Measurements from ENCODE around the gene SPATS2. TPM values are rescaled to one million over a fixed set of nuclear protein-coding genes. Genes with fewer than 3 reads are reported as not detected.

SPATS2 gene
- total RNA-seq, 1 experiment from 2014 or later = 74.2 TPM

DNA sequence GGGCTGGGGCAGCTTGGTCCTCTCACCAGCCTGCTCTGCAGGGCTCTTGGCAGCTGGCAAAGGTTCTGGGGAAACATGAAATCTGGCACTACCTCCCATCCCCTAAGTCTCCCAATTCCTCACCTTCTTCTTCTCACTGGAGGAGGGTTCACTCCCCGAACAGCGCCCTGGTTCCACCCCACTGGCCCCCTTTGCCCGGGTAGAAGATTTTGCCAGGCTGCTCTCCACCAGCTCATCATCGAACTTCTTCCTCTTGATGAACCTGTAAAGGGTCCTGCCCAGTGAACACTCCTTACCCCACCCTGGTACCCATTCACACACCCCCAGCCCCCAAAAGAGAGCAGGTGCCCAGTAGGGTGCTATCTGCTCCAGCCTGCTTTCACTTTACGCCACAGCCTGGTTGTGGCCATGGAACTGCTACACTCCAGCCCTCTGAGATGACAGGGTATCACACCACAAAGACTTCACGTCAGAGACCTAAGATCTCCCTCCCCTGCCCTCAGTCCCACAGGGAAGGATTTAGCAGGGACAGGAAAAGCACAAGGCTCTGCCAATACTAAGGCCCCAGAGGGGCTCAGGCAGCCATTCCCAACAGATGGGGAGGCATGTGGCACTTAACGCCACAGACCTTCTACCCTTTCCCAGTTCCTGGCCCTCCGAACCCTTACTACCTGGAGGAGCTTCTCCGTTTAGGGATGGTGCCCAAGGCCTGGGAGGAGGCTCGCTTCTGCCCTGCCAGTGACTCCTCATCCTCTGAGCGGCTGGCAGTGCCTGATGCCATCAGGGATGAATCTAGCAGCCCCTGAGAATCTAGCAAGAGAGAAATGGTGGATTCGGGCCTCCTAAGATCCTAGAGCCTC lies 198.4 kb downstream of the SPATS2 start:
- intact Hi-C loops (cut with micrococcal nuclease) = loop anchor here (5.0 kb wide), 1 partner anchor 208 kb away; no protein-coding TSS in a partner anchor
- TF ChIP-seq, protein P1, sequence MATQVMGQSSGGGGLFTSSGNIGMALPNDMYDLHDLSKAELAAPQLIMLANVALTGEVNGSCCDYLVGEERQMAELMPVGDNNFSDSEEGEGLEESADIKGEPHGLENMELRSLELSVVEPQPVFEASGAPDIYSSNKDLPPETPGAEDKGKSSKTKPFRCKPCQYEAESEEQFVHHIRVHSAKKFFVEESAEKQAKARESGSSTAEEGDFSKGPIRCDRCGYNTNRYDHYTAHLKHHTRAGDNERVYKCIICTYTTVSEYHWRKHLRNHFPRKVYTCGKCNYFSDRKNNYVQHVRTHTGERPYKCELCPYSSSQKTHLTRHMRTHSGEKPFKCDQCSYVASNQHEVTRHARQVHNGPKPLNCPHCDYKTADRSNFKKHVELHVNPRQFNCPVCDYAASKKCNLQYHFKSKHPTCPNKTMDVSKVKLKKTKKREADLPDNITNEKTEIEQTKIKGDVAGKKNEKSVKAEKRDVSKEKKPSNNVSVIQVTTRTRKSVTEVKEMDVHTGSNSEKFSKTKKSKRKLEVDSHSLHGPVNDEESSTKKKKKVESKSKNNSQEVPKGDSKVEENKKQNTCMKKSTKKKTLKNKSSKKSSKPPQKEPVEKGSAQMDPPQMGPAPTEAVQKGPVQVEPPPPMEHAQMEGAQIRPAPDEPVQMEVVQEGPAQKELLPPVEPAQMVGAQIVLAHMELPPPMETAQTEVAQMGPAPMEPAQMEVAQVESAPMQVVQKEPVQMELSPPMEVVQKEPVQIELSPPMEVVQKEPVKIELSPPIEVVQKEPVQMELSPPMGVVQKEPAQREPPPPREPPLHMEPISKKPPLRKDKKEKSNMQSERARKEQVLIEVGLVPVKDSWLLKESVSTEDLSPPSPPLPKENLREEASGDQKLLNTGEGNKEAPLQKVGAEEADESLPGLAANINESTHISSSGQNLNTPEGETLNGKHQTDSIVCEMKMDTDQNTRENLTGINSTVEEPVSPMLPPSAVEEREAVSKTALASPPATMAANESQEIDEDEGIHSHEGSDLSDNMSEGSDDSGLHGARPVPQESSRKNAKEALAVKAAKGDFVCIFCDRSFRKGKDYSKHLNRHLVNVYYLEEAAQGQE (IDR thresholded peaks at IDR 0.05; ENCODE audit: low read depth) = no peak
- TF ChIP-seq CEBPB (IDR thresholded peaks at IDR 0.05; ENCODE audit: low read depth) = no peak
- TF ChIP-seq EZH2phosphoT487 (IDR thresholded peaks at IDR 0.05; ENCODE audit: borderline replicate concordance) = no peak
- TF ChIP-seq, protein P2, sequence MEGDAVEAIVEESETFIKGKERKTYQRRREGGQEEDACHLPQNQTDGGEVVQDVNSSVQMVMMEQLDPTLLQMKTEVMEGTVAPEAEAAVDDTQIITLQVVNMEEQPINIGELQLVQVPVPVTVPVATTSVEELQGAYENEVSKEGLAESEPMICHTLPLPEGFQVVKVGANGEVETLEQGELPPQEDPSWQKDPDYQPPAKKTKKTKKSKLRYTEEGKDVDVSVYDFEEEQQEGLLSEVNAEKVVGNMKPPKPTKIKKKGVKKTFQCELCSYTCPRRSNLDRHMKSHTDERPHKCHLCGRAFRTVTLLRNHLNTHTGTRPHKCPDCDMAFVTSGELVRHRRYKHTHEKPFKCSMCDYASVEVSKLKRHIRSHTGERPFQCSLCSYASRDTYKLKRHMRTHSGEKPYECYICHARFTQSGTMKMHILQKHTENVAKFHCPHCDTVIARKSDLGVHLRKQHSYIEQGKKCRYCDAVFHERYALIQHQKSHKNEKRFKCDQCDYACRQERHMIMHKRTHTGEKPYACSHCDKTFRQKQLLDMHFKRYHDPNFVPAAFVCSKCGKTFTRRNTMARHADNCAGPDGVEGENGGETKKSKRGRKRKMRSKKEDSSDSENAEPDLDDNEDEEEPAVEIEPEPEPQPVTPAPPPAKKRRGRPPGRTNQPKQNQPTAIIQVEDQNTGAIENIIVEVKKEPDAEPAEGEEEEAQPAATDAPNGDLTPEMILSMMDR (IDR thresholded peaks at IDR 0.05 in 2 of 3, conservative IDR thresholded peaks at IDR 0.05 in 1 of 3; ENCODE audit: borderline replicate concordance in 1 of 3, insufficient read depth in 1 of 3, low read depth in 2 of 3, low read length in 2 of 3) = no peak
- no peak for TF ChIP-seq ZNF274 (IDR thresholded peaks at IDR 0.05; ENCODE audit: low read depth, low read length)
- TF ChIP-seq, protein P3, sequence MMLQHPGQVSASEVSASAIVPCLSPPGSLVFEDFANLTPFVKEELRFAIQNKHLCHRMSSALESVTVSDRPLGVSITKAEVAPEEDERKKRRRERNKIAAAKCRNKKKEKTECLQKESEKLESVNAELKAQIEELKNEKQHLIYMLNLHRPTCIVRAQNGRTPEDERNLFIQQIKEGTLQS (IDR thresholded peaks at IDR 0.05) = no peak
- no peak for TF ChIP-seq POLR2AphosphoS5 (IDR thresholded peaks at IDR 0.05; ENCODE audit: low read depth, low read length)
- TF ChIP-seq, protein P4, sequence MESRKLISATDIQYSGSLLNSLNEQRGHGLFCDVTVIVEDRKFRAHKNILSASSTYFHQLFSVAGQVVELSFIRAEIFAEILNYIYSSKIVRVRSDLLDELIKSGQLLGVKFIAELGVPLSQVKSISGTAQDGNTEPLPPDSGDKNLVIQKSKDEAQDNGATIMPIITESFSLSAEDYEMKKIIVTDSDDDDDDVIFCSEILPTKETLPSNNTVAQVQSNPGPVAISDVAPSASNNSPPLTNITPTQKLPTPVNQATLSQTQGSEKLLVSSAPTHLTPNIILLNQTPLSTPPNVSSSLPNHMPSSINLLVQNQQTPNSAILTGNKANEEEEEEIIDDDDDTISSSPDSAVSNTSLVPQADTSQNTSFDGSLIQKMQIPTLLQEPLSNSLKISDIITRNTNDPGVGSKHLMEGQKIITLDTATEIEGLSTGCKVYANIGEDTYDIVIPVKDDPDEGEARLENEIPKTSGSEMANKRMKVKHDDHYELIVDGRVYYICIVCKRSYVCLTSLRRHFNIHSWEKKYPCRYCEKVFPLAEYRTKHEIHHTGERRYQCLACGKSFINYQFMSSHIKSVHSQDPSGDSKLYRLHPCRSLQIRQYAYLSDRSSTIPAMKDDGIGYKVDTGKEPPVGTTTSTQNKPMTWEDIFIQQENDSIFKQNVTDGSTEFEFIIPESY (IDR thresholded peaks at IDR 0.05; ENCODE audit: extremely low read depth, insufficient replicate concordance, low read length) = no peak
- no peak for TF ChIP-seq POLR2A (IDR thresholded peaks at IDR 0.05; ENCODE audit: borderline replicate concordance, extremely low read depth, insufficient read depth, insufficient read length)
- TF ChIP-seq SIN3A (IDR thresholded peaks at IDR 0.05; ENCODE audit: low read depth) = no peak
- no peak for TF ChIP-seq CBX3 (IDR thresholded peaks at IDR 0.05; ENCODE audit: low read depth)
- no peak for TF ChIP-seq JUND (IDR thresholded peaks at IDR 0.05)
- ChIA-PET RAD21 (ENCODE audit: low non-redundant PET in 1 of 2, low total read pairs in 2 of 2, uncharacterized antibody in 2 of 2, unreplicated experiment in 2 of 2) (no interaction called here), POLR2A (no interaction called here), CTCF (no interaction called here)
- H3K36me3 ChIP-seq (ENCODE audit: control insufficient read depth in 1 of 2, insufficient read depth in 2 of 2, low read length in 2 of 2) = peaks cover 14 to 42% of the 10 kb centered on the region in 2 experiments; a peak in 3 of 4 replicates
- BruUV-seq (replicated peaks) = no TSS peak
- no peaks in the 10 kb centered on the region for H4K20me1 ChIP-seq (ENCODE audit: insufficient read depth)
- peaks cover 54% of the 10 kb centered on the region for H3K79me2 ChIP-seq (ENCODE audit: insufficient read depth, low read length)
- no peaks in the 10 kb centered on the region for H3K27me3 ChIP-seq (ENCODE audit: insufficient read depth, low read length)
- H3K9ac ChIP-seq (ENCODE audit: low read length) = no peak overlapping the region
- H3K4me2 ChIP-seq (ENCODE audit: low read length) = no peak overlapping the region
- ATAC-seq = no peak
- H3K27ac ChIP-seq (ENCODE audit: low read depth, low read length) = no peak overlapping the region
- no peaks in the 10 kb centered on the region for H3K9me2 ChIP-seq (ENCODE audit: insufficient read depth)
- H3K4me1 ChIP-seq (ENCODE audit: control insufficient read depth in 1 of 2, insufficient read depth in 2 of 2, low read length in 2 of 2) = peaks cover 8 to 15% of the 10 kb centered on the region in 2 experiments; a peak in 3 of 4 replicates
- DNase-seq (ENCODE audit: low read depth, low spot score) = no peak
- H2AFZ ChIP-seq (ENCODE audit: low read depth, low read length, poor library complexity, severe bottlenecking) = no peak overlapping the region
- no peaks in the 10 kb centered on the region for H3K9me3 ChIP-seq (ENCODE audit: control insufficient read depth in 1 of 2, insufficient read depth in 1 of 2, low read depth in 1 of 2, low read length in 2 of 2)
- H3K4me3 ChIP-seq (replicated peaks in 1 of 2; ENCODE audit: low read depth in 1 of 2, low read length in 2 of 2) = no peak overlapping the region
